Measurements from ENCODE around the gene SF3B5.

DNA sequence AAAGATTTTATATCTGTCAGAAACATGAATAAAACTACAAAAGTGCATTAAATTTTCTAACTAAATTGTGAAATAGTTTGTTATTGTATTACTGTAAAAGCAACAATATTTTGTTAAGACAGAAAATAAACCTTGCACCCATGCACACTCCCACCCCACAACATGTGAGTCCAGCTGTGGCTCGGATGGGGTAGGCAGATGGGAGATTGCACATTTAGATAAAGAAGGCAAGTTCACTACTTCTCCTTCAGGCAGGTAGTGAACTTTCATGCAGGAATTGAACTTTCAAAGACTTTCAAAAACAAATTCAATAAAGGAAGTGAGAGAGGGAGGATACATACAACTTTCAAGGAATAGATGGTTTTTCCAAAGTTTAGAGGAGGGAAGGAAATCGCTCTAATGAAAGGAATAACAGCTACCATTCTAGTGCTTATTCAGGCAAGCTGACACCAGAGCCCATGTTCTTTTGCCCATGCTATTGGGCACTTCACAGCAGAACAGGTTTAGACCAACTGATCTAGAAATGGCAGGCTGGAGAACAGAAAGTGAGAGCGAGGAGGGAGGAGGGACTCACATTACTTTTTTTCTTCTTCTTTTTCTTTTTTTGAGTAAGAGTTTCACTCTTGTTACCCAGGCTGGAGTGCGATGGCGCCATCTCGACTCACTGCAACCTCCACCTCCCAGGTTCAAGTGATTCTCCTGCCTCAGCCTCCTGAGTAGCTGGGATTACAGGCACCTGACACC lies 28.5 kb downstream of the SF3B5 start:
- TF ChIP-seq, protein P1, sequence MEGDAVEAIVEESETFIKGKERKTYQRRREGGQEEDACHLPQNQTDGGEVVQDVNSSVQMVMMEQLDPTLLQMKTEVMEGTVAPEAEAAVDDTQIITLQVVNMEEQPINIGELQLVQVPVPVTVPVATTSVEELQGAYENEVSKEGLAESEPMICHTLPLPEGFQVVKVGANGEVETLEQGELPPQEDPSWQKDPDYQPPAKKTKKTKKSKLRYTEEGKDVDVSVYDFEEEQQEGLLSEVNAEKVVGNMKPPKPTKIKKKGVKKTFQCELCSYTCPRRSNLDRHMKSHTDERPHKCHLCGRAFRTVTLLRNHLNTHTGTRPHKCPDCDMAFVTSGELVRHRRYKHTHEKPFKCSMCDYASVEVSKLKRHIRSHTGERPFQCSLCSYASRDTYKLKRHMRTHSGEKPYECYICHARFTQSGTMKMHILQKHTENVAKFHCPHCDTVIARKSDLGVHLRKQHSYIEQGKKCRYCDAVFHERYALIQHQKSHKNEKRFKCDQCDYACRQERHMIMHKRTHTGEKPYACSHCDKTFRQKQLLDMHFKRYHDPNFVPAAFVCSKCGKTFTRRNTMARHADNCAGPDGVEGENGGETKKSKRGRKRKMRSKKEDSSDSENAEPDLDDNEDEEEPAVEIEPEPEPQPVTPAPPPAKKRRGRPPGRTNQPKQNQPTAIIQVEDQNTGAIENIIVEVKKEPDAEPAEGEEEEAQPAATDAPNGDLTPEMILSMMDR (conservative IDR thresholded peaks at IDR 0.05 in 1 of 2, IDR thresholded peaks at IDR 0.05 in 1 of 2; ENCODE audit: extremely low read depth in 1 of 2, insufficient read depth in 1 of 2, low read depth in 1 of 2, low read length in 2 of 2), result no peak
- TF ChIP-seq EZH2 (IDR thresholded peaks at IDR 0.05; ENCODE audit: borderline replicate concordance, low read length), result no peak

Data from mammary epithelial cell (primary cell).